Stimulated activated CD8-positive, alpha-beta memory T cell treated with anti-CD3 and anti-CD28 coated beads, Interleukin-7, amount 100 ng/mL, for 1 hour (primary cell): ENCODE results near the gene DPP6.
"Not testable (repeated sequence)": the region's sequence is repeated elsewhere in the genome, so short reads cannot be mapped to it uniquely, and the experiment has no call there.

Experiments
- DNase-seq, 2 donors: peaks; one replicate each; pipeline ENCODE4 v3.0.0-alpha.2; 2020; ENCODE audit warnings: low read depth in 2 of 2

The DPP6 gene

GRCh38 chr7:154928136-154929005, 876.2 kb downstream of the DPP6 start:
- DNase-seq: peak in 1 of 2 donors; percentile 10

DNA sequence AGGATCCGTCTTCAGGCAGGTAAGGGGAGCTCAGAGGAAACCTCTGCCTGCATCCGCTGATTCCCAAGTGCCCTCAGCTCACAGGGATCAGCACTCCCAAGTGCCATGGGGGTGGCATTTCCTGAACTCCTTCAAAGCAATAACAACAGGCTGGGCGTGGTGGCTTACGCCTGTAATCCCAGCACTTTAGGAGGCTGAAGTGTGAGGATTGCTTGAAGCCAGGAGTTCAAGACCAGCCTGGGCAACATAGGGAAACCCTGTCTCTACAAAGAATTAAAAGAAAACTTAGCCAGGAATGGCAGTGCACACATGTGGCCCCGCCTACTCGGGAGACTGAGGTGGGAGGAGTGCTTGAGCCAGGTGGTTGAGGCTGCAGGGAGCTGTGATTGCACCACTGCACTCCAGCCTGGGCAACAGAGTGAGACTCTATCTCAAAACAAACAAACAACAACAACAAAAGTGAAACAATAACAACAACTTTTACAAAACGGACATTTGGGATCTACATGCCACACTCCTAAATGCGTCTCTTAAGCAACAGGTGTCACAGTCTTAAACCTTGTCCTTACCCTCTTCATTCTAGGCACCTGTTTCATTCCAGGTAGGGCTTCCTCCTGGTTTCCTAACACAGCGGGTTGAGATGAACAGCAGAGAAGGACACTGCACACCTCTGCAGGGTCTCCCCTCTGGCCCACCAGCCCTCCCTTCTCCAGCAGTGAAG, 877.0 kb downstream of the DPP6 start:
- DNase-seq: no peak

GRCh38 chr7:154931906-154932305, 879.7 kb downstream of the DPP6 start:
- DNase-seq: no peak

DNA sequence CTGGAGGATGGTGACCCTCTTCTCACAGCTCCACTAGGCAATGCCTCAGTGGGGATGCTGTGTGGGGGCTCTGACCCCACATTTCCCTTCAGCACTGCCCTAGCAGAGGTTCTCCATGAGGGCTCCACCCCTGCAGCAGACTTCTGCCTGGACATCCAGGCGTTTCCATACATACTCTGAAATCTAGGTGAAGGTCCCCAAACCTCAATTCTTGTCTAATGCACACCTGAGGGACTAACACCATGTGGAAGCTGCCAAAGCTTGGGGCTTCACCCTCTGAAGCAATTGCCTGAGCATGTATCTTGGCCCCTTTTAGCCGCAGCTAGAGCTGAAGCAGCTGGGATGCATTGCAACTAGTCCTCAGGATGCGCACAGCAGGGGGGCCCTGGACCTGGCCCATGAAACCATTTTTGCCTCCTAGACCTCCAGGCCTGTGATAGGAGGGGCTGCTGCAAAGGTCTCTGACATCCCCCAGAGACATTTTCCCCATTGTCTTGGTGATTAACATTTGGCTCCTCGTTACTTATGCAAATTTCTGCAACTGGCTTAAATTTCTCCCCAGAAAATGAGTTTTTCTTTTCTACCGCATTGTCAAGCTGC, 882.3 kb downstream of the DPP6 start:
- DNase-seq: not testable (repeated sequence)

DNA sequence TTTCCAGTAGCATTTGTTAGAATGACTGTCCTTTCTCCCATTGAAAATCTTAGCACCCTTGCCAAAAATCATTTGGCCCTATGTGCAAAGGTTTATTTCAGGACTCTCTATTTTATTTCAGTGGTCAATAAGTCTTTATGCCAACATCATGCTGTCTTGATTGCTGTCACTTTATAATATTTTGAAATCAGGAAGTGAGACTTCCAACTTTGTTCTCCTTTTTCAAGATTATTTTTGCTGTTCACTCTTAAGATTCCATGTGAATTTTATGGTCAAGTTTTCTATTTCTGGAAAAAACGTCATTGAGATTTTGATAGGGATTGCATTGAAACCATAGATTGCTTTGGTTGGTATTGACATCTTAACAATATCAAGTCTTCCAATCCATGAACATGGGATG, 885.6 kb downstream of the DPP6 start:
- no peak for DNase-seq

DNA sequence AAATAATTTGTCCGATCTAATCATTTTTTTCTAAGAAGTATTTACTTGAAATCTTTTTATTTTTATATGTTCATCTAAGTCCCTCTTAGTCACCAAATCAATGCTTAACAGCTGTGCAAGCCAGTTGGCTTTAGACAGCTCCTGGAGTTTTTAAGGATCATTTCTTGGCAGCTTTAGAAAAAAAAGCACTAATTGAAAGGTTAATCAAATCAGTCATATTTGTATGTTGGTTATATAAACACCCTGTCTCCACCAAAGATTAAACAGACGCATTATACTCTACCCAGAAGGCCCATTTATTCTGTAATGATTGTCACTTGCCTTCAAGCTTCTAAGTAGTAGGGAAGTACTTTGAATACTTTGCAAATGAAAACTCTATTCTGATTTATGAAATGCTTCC, 890.5 kb downstream of the DPP6 start:
- no peak for DNase-seq
